Gastrocnemius medialis (tissue), 4 donors: ENCODE data around the gene TMSB10.

Experiments
- POLR2A ChIP-seq, 2 donors: fragments of 450-650 bp; IDR thresholded peaks; one replicate each; pipeline ENCODE4 v1.6.1; 2017; ENCODE audit warnings: antibody characterized with exemption in 2 of 2, mild to moderate bottlenecking in 2 of 2, moderate library complexity in 2 of 2
- TF ChIP-seq, protein P1 (sequence below), 5 experiments: fragments of 450-650 bp in 3 of 5; fragments of 200-600 bp in 2 of 5; sonication (generic) in 2 of 5; IDR thresholded peaks in 4 of 5; conservative IDR thresholded peaks in 1 of 5; 1 replicate in 4 of 5; 2 replicates in 1 of 5; pipeline ENCODE4 v1.5.1; 2016 to 2019; ENCODE audit warnings: antibody characterized with exemption in 5 of 5, mild to moderate bottlenecking in 3 of 5, moderate library complexity in 3 of 5

DNA sequence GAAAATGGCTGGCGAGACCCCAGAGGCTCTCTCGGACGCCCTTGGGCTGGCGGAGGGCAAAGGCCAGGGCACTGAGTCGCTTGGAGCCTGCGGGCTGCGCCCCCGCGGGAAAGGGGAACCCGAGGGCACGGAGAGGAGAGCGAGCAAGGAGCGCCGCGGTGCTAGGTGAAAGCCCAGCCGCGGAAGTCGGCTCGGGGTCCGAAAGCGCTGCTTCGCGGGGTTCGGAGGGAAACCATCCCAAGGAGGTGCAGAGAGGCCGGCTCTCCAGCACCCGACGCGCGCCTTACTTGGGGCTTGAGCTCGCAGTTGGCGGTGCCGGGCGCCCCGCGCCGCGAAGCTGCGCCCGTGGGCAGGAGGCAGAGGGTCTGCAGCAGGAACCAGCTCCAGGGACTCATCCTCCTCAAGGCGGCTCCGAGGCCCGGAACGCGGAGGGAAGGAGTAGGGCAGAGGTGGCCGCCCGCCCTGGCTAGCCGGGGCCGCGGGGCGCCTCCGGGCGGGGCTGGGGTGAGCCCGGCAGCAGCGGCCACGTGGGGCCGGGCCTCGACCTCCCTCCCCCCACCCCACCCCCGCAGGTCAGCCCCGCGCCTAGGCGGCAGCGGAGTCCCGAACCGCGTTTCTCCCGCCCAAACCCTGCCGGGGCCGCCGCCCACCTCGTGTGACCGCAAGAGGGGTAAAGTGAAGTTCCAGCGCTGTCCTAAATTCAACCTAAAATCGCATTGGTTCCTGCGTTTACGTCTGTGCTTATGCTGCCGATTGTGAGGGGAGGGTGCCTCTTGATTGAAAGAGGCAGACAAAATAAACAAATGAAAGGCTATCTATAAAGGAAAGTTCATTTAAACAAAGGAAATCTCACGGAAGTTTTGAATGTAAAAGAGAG lies 24.6 kb upstream of the TMSB10 start, which contains the start of gene TRABD2A:
- TF ChIP-seq, protein P1, sequence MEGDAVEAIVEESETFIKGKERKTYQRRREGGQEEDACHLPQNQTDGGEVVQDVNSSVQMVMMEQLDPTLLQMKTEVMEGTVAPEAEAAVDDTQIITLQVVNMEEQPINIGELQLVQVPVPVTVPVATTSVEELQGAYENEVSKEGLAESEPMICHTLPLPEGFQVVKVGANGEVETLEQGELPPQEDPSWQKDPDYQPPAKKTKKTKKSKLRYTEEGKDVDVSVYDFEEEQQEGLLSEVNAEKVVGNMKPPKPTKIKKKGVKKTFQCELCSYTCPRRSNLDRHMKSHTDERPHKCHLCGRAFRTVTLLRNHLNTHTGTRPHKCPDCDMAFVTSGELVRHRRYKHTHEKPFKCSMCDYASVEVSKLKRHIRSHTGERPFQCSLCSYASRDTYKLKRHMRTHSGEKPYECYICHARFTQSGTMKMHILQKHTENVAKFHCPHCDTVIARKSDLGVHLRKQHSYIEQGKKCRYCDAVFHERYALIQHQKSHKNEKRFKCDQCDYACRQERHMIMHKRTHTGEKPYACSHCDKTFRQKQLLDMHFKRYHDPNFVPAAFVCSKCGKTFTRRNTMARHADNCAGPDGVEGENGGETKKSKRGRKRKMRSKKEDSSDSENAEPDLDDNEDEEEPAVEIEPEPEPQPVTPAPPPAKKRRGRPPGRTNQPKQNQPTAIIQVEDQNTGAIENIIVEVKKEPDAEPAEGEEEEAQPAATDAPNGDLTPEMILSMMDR (IDR thresholded peaks at IDR 0.05 in 4 of 5, conservative IDR thresholded peaks at IDR 0.05 in 1 of 5), result no peak
- TF ChIP-seq POLR2A (IDR thresholded peaks at IDR 0.05), result no peak
